K562 (cell line): ENCODE results near the gene CCDC200. TPM values are rescaled to one million over a fixed set of nuclear protein-coding genes. Genes with fewer than 3 reads are reported as not detected.

Experiments
- ADNP ChIP-seq: fragments of 200-800 bp; sonication (Bioruptor generic); IDR thresholded peaks from 2 replicates; pipeline ENCODE4 v1.6.1; 2016; ENCODE audit warnings: missing genetic modification characterization, missing compliant biosample characterization
- ARNT ChIP-seq, 2 experiments: fragments of 450-650 bp; IDR thresholded peaks; 2 replicates each; pipeline ENCODE4 v1.6.1; 2016; ENCODE audit warnings: mild to moderate bottlenecking in 1 of 2
- CEBPZ ChIP-seq: fragments of 150-350 bp; IDR thresholded peaks from 2 replicates; pipeline ENCODE4 v1.6.1; 2014; ENCODE audit warnings: low read depth, mild to moderate bottlenecking, low read length, borderline replicate concordance
- CUX1 ChIP-seq: fragments of 200-800 bp; sonication (Bioruptor generic); IDR thresholded peaks from 2 replicates; pipeline ENCODE4 v1.6.1; 2016; ENCODE audit warnings: missing genetic modification characterization, missing compliant biosample characterization
- DIDO1 ChIP-seq: fragments of 450-650 bp; IDR thresholded peaks from 2 replicates; pipeline ENCODE4 v1.6.1; 2016; ENCODE audit warnings: low read depth, missing biosample characterization, missing genetic modification characterization
- ETV5 ChIP-seq: sonication (generic); formaldehyde crosslinking; IDR thresholded peaks from 2 replicates; pipeline ENCODE4 v1.4.0; 2020; ENCODE audit warnings: low read depth, mild to moderate bottlenecking, missing genetic modification reagents
- MBD2 ChIP-seq: sonication (generic); IDR thresholded peaks from 2 replicates; pipeline ENCODE4 v1.6.1; 2016; ENCODE audit warnings: low read depth, borderline replicate concordance
- MYBL2 ChIP-seq, 2 experiments: fragments of 450-650 bp in 1 of 2; sonication (generic) in 1 of 2; formaldehyde crosslinking in 1 of 2; IDR thresholded peaks; 2 replicates each; pipeline versions ENCODE4 v1.6.1 to v1.8.1; 2017 to 2022; ENCODE audit warnings: borderline replicate concordance in 1 of 2, inconsistent platforms in 1 of 2, low read depth in 1 of 2, mild to moderate bottlenecking in 1 of 2, missing genetic modification reagents in 1 of 2, moderate library complexity in 1 of 2
- PCBP1 ChIP-seq: fragments of 200-400 bp; formaldehyde crosslinking; IDR thresholded peaks from 2 replicates; pipeline ENCODE4 v1.6.1; 2018; ENCODE audit warnings: mild to moderate bottlenecking, low read depth, low read length; ENCODE audit not compliant: poor library complexity, severe bottlenecking
- PCBP2 ChIP-seq: fragments of 200-400 bp; formaldehyde crosslinking; IDR thresholded peaks from 2 replicates; pipeline ENCODE4 v1.6.1; 2018; ENCODE audit warnings: low read length, low read depth, mild to moderate bottlenecking, moderate library complexity; ENCODE audit not compliant: poor library complexity, severe bottlenecking
- POU5F1 ChIP-seq: fragments of 150-350 bp; IDR thresholded peaks from 2 replicates; pipeline ENCODE4 v1.6.1; 2014; ENCODE audit warnings: borderline replicate concordance, low read length, low read depth, mild to moderate bottlenecking; ENCODE audit not compliant: partially characterized antibody
- RBM25 ChIP-seq: fragments of 200-400 bp; formaldehyde crosslinking; IDR thresholded peaks from 2 replicates; pipeline ENCODE4 v1.6.1; 2018; ENCODE audit warnings: low read length, low read depth, moderate library complexity; ENCODE audit not compliant: severe bottlenecking
- TCFL5 ChIP-seq: fragments of 250-450 bp; sonication (Bioruptor Pico); conservative IDR thresholded peaks from 2 replicates; pipeline ENCODE4 v1.6.1; 2021; ENCODE audit warnings: mild to moderate bottlenecking, moderate library complexity, matching md5 sums
- TFAM ChIP-seq: fragments of 250-450 bp; sonication (Bioruptor Pico); conservative IDR thresholded peaks from 2 replicates; pipeline ENCODE4 v1.5.0; 2021; ENCODE audit warnings: mild to moderate bottlenecking, moderate library complexity
- ZNF124 ChIP-seq: sonication (generic); formaldehyde crosslinking; IDR thresholded peaks from 2 replicates; pipeline ENCODE4 v1.8.1; 2022; ENCODE audit warnings: missing genetic modification reagents
- ZNF830 ChIP-seq: fragments of 250-450 bp; sonication (Bioruptor Pico); IDR thresholded peaks from 2 replicates; pipeline ENCODE4 v1.5.0; 2021; ENCODE audit warnings: mild to moderate bottlenecking
- ZZZ3 ChIP-seq: fragments of 450-650 bp; IDR thresholded peaks from 2 replicates; pipeline ENCODE4 v1.6.1; 2016; ENCODE audit warnings: antibody characterized with exemption, mild to moderate bottlenecking, moderate library complexity
- polyA plus RNA-seq, 8 experiments: library from polyadenylated mRNA; depleted of rRNA in 4 of 8; stranded (reverse) in 5 of 8; unstranded in 3 of 8; fragments of >200 nt; fragmentation: Nextera tagmentation in 2 of 8; fragmentation: Illumina TruSeq in 1 of 8; extraction: Ambion mirVana in 2 of 8; extraction: Trizol in 1 of 8; gene quantifications; 2 replicates each; pipeline versions ENCODE4 v1.2.1 to v1.2.3, GENCODE V29; 2011 to 2014; ENCODE audit warnings: inconsistent platforms in 1 of 8, missing spikeins in 1 of 8
- total RNA-seq, 7 experiments: library from RNA; depleted of rRNA in 6 of 7; stranded (reverse); fragments of >200 nt in 6 of 7; fragmentation: Illumina TruSeq in 2 of 7; extraction: Trizol in 2 of 7; gene quantifications; 2 replicates each; pipeline versions ENCODE4 v1.2.1 to v1.2.3, GENCODE V29; 2011 to 2021; ENCODE audit warnings: low replicate concordance in 1 of 7

CCDC200 gene
- total and polyA plus RNA-seq, 9 of the 15 experiments (the other 6 are each of a cell fraction or from before 2014, with no cell fraction given): 0.14 TPM; not detected in 8

- no peak for TF ChIP-seq ETV5
- no peak for TF ChIP-seq ADNP (tag)
- TF ChIP-seq POU5F1: no peak
- TF ChIP-seq PCBP1: no peak
- no peak for TF ChIP-seq MYBL2 (IDR thresholded peaks at IDR 0.05; ENCODE audit: low read depth)
- TF ChIP-seq MYBL2 (CRISPR knock-in tag; IDR thresholded peaks at IDR 0.05; ENCODE audit: borderline replicate concordance): no peak
- TF ChIP-seq CUX1 (CRISPR knock-in tag): 0 out of 2 replicates have a peak, but pooled peaks have one; percentile 40
- TF ChIP-seq MBD2: no peak
- TF ChIP-seq PCBP2: no peak
- no peak for TF ChIP-seq ZNF124 (CRISPR knock-in tag)
- 0 out of 4 replicates have a peak, but pooled peaks of 1 of the 2 experiments have one; percentile 9 for TF ChIP-seq ARNT (IDR thresholded peaks at IDR 0.05)
- no peak for TF ChIP-seq CEBPZ
- no peak for TF ChIP-seq TCFL5 (CRISPR knock-in tag)
- no peak for TF ChIP-seq TFAM (CRISPR knock-in tag)
- TF ChIP-seq ZNF830: no peak
- no peak for TF ChIP-seq RBM25
- TF ChIP-seq DIDO1 (tag): no peak
- no peak for TF ChIP-seq ZZZ3
These were observed 56.6 kb downstream of the CCDC200 start (continued) for GRCh38 chr17:43171586-43172487.
